NCI-H2171 treated with DMSO at 0.1 percent for 48 hours (cell line): ENCODE data around the gene PHF13.
A peak's percentile ranks its signal among the peaks of the same experiment; 100 is the strongest.
"Not testable (repeated sequence)": the region's sequence is repeated elsewhere in the genome, so short reads cannot be mapped to it uniquely, and the experiment has no call there.

Experiments used
- DNase-seq: peaks from one replicate; lab custom pipeline; 2025; lab: John Stamatoyannopoulos, UW

PHF13 gene

DNA sequence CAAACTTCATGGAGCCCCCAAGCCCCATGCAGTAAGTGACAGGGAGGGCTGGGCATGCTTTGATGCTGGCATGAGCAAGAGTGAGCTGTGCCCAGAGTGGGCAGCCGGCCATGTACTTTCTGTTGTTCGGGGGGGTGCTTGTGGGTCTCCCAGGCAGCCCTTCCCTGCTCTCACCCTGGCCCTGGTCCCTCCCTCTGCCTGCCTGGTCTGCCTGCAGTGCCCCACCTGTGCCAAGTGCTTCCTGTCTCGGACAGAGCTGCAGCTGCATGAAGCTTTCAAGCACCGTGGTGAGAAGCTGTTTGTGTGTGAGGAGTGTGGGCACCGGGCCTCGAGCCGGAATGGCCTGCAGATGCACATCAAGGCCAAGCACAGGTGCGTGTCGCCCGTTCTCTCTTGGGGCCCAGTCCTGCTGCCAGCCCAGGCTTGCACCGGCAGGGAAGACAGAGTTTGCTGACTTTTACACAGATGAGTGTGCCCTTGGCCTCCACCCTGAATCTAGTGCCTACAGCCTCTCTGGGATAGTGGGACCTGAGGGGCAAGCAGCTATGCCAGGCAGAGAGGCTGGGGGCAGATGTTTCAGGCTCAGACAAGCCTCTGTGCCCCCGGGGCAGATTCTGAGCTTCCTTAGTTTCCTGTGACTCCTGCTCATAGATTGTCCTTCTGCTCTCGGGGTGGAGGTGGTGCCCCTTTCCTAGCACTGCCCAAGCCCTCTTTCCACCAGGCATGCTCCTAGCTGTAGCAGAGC lies 26.1 kb upstream of the PHF13 start:
- no peak for DNase-seq

GRCh38 chr1:6588128-6588892 lies 25.2 kb upstream of the PHF13 start:
- no peak for DNase-seq

GRCh38 chr1:6588893-6589520 lies 24.5 kb upstream of the PHF13 start:
- no peak for DNase-seq

DNA sequence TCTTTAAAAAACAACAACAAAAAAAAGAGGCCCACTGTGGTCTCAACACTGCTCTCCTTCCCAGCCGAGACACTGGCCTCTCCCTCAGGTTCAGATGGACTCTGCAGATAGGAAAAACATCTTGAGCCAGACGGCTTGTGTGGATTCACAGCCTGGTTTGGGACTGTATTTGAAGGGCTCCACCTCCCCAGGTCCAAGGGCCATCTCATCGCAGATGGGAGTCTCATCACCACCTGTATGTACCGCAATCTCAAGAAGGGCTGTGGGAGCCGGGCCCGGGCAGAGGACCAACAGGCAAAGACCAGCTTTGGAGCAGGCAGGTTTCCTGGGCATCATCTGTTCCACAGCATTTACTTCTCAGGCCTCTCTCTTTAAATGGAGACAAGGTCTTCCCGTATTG lies 23.5 kb upstream of the PHF13 start:
- DNase-seq = no peak

- DNase-seq = no peak
Observed at GRCh38 chr1:6591222-6591621, 22.3 kb upstream of the PHF13 start.

DNA sequence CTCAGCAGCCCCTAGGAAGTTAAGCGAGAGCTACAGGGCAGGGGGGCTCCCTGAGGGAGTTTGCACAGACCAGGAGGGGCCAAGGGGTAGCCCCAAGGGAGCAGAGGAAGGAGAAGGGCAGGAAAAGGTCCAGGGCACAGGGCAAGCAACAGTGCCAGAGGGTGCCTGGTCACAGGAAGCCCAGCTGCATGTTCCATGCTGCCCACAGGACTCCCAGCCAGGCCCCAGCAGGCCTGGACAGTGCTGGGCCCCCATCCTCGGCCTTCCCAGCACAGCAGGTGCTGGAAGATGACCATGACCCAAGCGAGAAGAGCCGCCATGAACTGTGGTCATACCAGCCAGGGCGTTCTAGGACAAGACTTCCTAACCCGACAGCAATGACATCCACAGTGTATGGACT lies 21.9 kb upstream of the PHF13 start:
- no peak for DNase-seq

- DNase-seq = no peak
Observed at GRCh38 chr1:6592441-6592840, 21.1 kb upstream of the PHF13 start.

DNA sequence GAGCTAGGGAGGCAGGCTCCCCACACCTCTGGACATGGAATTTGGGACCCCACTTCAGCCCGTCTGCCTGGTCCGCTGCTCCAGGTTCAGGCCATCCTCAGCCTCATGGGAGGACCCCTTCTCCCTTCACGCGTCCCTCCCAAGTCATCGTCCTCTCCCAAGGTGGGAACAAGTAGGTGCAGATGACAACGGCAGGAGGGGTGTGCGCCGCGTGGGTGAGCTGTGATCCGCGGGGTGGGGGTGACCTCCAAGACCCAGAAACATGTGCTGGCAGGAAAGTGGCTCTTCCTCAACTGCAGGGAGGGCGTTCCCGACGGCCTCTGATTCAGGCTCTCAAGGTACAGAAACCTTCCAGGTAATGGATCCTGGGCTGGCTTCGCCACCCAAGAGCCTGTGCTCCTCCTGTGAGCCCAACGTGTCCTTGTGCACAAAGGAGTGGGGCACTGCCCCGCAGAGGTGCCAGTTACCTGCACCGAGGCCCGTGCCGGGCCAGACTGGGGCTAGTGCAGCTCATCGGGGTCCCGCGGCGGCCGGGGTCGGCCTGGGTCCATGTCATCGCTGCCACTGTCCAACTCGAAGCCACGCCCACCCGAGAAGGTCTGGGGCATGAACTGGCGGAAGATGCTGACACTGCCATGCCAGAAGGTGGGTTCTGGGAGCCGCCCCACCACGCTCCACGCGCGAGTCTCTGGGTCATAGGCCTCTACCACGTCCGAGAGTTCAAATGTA lies 20.5 kb upstream of the PHF13 start:
- DNase-seq = no peak

- no peak for DNase-seq
Observed at GRCh38 chr1:6593810-6594209, 19.7 kb upstream of the PHF13 start.

GRCh38 chr1:6594977-6595740 lies 18.4 kb upstream of the PHF13 start:
- DNase-seq = no peak

DNA sequence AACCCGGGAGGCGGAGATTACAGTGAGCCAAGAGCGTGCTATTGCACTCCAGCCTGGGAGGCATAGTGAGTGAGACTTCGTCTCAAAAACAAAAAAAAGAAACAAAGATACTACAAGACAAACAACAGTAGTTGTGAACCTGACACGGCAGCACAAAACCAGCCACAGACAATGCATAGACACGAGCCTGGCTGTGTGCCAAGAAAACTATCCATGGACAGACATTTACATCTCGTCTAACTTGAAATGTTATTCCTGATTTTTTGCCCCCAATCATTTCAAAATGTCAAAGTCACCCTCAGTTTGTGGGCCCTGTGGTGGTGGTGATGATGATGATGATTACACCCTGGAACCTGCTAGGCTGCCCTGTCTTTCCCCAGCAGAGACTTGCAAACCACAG lies 17.2 kb upstream of the PHF13 start:
- no peak for DNase-seq

DNA sequence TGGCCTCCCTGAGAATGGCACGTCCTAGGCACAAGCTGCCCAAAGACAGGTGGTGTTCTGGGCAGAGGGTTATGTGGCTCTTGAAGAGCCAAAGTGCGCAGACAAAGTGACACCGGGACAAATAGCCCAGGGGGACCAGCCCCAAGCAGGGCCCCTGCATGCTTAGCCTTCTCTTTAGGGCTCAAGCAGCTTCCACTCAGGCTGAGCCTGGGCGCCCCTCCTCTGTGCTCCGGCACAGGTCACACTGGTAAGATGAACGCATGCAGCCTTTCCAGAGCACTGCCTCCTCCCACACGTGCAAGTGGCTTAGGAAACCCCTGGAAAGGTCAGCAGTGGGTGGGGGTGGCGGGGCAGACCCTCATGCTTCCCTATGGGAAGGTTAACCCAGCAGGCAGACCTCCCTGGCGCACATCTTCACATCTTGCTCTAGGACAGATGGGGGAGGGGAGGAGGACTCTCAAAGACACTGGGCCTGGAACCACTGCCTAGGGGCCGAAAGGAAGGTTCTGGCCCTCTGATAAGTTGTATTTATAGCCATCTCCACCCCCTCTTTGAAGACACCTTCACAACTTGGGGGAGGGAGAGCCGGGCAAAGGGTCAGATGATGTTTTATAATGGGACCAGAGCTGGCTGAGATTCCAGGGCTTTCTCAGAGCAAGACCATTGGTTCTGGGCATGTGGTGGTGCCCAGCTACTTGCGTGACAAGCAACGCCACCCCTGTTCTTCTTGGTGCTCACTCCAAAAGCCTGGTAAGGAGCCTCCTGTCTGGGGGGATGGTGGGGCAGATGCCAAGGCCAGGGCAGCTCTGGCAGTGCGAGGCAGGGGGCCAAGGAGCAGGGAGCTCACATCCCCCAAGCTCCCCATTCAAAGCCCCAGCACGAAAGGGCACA lies 16.4 kb upstream of the PHF13 start:
- DNase-seq = no peak

GRCh38 chr1:6597777-6598131 lies 15.8 kb upstream of the PHF13 start:
- DNase-seq = no peak

- no peak for DNase-seq
Observed at GRCh38 chr1:6599141-6599975, 14.2 kb upstream of the PHF13 start.

- DNase-seq = not testable (repeated sequence)
Observed at GRCh38 chr1:6599991-6600390, 13.5 kb upstream of the PHF13 start.

- DNase-seq = no peak
Observed at GRCh38 chr1:6600410-6601048, 13.0 kb upstream of the PHF13 start.

DNA sequence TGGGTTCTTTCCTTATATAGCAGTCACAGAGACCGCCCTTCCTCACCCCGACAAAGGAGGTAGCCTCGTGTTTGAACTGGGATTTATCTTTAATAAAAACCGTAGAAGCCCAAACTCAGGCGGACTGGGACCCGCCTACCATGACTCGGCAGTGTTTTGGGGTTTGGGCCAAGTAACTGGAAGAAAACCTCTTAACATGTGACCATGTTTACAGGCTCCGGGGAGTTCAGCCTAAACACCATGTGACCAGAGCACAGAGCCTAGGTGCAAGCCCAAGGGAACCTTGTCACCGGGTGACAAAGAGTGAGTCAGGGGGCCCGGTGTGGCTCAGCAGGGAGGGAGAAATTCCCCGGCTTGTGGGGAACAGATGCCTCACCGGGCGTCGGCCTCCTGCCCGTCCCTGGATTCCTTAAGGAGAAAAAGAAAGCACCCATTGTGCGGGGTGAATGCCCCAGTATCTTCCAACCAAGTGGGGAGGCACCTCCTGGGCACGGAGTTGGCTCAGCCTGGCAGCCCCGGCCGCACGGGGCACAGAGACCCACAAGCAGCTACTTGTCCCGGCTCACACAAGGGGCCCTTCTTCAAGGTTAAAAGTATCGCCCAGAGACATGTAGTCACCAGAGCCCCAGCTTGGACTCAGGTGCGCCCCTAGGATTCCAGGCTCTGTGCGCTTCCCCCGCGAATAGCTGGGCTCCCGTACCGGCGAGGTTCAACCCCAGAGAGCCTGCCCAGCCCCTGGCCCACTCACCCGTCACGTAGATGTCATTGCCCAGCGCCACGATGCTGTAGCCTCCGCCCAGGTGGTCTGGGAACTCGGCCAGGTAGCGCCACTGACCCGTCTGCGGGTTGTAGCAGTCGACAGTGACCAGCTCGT lies 12.2 kb upstream of the PHF13 start:
- DNase-seq = peak; percentile 83

DNA sequence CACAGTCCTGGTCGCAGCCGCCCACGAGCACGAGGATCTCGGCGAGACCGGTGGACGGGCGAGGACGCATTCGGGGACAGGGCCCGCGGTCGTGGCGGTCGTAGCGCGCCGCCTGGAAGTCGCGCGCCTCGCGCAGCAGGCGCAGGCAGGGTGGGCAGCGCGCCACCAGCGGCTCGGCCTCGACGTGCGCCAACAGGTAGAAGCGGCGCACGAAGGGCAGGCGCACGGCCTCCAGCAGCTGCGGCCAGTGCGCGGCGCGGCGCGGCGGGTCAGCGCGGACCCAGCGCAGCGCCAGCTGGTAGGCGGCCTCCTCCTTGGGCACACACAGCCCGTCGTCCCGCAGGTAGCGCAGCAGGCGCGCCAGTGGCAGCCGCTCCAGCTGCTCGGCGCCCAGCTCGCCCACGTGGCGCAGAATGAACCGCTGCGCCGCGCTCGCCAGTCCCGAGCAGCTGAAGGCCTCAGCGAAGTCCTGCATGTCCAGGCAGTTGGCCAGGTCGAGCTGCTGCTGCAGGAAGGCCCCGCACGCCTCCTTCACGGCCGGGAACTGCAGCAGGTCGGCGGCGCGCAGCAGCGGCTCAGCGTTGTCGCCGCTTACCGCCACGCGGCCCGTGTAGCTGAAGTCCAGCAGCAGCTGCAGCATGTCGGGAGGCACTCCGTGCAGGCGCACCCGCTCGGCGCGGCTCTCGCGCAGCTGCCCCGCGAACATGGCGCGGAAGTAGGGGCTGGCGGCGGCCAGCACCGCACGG lies 11.4 kb upstream of the PHF13 start:
- peak; percentile 67 for DNase-seq
